ENCODE data around the gene TNS4.

DNA sequence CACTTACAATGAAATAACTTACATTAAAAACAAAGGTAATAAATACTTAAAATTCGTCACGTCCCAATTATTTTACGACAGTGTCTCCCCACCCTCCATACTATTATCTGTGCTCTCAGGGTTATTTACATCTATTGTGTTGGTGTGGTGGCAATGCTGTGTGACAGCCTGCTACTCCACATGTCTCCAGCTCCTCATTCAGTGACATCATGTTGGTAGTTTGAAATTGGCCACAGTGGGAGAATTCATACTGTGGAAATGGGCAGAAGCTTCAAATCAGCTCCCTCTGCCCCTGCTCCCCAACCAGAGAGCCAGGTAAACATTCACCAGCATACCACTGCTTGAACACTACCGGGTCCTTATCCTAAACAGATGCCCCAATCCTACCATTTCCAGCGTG is 6.3 kb downstream of the TNS4 start:
- no peak for TF ChIP-seq POLR2A (IDR thresholded peaks at IDR 0.05)
- TF ChIP-seq, protein P1, sequence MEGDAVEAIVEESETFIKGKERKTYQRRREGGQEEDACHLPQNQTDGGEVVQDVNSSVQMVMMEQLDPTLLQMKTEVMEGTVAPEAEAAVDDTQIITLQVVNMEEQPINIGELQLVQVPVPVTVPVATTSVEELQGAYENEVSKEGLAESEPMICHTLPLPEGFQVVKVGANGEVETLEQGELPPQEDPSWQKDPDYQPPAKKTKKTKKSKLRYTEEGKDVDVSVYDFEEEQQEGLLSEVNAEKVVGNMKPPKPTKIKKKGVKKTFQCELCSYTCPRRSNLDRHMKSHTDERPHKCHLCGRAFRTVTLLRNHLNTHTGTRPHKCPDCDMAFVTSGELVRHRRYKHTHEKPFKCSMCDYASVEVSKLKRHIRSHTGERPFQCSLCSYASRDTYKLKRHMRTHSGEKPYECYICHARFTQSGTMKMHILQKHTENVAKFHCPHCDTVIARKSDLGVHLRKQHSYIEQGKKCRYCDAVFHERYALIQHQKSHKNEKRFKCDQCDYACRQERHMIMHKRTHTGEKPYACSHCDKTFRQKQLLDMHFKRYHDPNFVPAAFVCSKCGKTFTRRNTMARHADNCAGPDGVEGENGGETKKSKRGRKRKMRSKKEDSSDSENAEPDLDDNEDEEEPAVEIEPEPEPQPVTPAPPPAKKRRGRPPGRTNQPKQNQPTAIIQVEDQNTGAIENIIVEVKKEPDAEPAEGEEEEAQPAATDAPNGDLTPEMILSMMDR (IDR thresholded peaks at IDR 0.05): no peak

Data from stomach (tissue), 4 donors.